ENCODE data around the gene IL1R2. TPM values are rescaled to one million over a fixed set of nuclear protein-coding genes. Genes with fewer than 3 reads are reported as not detected.

IL1R2 gene
- total and polyA plus RNA-seq, 2 of the 13 experiments (the other 11 are each of a cell fraction or from before 2014, with no cell fraction given): 3.6 to 7.3 TPM

DNA sequence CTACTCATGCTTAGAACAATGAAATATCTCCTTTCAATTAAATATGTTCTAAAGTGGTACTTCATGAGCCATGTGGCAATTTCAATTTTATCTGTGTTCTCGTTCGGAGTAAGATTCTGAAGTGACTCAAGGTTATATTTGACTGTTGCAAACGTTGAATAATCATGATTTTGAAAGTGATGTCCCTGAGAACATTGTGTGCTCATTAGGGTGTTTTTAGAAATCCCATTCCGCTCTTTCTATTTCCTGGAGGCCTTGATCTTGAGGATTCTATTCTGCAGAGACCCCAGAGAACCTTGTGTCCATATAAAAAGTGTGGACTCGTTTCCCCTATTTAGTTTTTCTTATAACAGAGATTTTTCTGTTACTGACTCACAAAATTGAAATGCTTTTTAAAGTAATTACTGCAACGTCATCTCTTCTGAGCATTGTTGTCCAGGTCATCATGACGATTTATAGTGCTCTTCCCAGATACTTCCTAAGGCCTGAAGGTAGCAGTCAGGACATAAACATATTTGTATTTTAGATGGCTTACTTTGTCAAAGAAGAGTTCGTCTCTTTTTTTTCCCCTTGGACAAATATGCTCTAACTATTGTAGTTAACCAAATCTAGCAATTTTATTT lies 27.2 kb downstream of the IL1R2 start:
- Histone ChIP-seq H3K9ac (ENCODE audit: insufficient read depth, low read depth, low read length) (no peak overlapping the region), H4K20me1 (ENCODE audit: insufficient read depth, low read length) (no peaks in the 10 kb centered on the region), H3K4me3 (replicated peaks in 1 of 3; ENCODE audit: insufficient read depth in 1 of 3, low read depth in 2 of 3, low read length in 3 of 3) (no peak overlapping the region), H3K36me3 (replicated peaks in 1 of 2; ENCODE audit: control insufficient read depth in 1 of 2, insufficient read depth in 2 of 2, low read length in 2 of 2) (no peaks in the 10 kb centered on the region), H3K9me3 (ENCODE audit: low read length) (0 out of 2 replicates have a peak, but pooled peaks cover under 1% of the 10 kb centered on the region), H3K79me2 (ENCODE audit: insufficient read depth, low read length) (no peaks in the 10 kb centered on the region), H3K27ac (ENCODE audit: extremely low read length, insufficient read depth, low read length) (no peak overlapping the region), H3K4me1 (ENCODE audit: insufficient read depth, low read length) (peaks cover 40% of the 10 kb centered on the region), H2AFZ (ENCODE audit: low read length) (no peak overlapping the region), H3K27me3 (ENCODE audit: control insufficient read depth in 1 of 2, insufficient read depth in 2 of 2, low read length in 2 of 2) (no peaks in the 10 kb centered on the region), H3K4me2 (ENCODE audit: low read depth, low read length) (no peak overlapping the region)
- BruUV-seq (replicated peaks): no TSS peak
- no peak for FAIRE-seq
- in situ Hi-C loops (cut with HindIII; ENCODE audit: extremely low pct_ligation_motif_present, low pct_unique_long_range_greater_than_20kb) (no loop called here), intact Hi-C loops (cut with micrococcal nuclease; ENCODE audit: unreplicated experiment) (no loop called here)
- no peak for TF ChIP-seq HNRNPL (IDR thresholded peaks at IDR 0.05; ENCODE audit: low read depth, low read length)
- TF ChIP-seq ZNF761 (CRISPR knock-in tag; conservative IDR thresholded peaks at IDR 0.05): no peak
- no peak for TF ChIP-seq ZNF333 (CRISPR knock-in tag; IDR thresholded peaks at IDR 0.05; ENCODE audit: borderline replicate concordance)
- TF ChIP-seq, protein P1, sequence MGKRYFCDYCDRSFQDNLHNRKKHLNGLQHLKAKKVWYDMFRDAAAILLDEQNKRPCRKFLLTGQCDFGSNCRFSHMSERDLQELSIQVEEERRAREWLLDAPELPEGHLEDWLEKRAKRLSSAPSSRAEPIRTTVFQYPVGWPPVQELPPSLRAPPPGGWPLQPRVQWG (CRISPR knock-in tag; IDR thresholded peaks at IDR 0.05; ENCODE audit: borderline replicate concordance, low read depth): no peak
- TF ChIP-seq ZNF790 (CRISPR knock-in tag; IDR thresholded peaks at IDR 0.05; ENCODE audit: borderline replicate concordance): no peak
- no peak for TF ChIP-seq CCDC6 (CRISPR knock-in tag; IDR thresholded peaks at IDR 0.05)
- TF ChIP-seq NFKB2 (CRISPR knock-in tag; IDR thresholded peaks at IDR 0.05; ENCODE audit: borderline replicate concordance): no peak
- TF ChIP-seq KLF15 (CRISPR knock-in tag; IDR thresholded peaks at IDR 0.05; ENCODE audit: borderline replicate concordance): no peak
- TF ChIP-seq, protein P2, sequence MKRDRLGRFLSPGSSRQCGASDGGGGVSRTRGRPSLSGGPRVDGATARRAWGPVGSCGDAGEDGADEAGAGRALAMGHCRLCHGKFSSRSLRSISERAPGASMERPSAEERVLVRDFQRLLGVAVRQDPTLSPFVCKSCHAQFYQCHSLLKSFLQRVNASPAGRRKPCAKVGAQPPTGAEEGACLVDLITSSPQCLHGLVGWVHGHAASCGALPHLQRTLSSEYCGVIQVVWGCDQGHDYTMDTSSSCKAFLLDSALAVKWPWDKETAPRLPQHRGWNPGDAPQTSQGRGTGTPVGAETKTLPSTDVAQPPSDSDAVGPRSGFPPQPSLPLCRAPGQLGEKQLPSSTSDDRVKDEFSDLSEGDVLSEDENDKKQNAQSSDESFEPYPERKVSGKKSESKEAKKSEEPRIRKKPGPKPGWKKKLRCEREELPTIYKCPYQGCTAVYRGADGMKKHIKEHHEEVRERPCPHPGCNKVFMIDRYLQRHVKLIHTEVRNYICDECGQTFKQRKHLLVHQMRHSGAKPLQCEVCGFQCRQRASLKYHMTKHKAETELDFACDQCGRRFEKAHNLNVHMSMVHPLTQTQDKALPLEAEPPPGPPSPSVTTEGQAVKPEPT (CRISPR knock-in tag; IDR thresholded peaks at IDR 0.05; ENCODE audit: low read depth): no peak
- no peak for TF ChIP-seq ZNF253 (CRISPR knock-in tag; IDR thresholded peaks at IDR 0.05; ENCODE audit: borderline replicate concordance)
- no peak for TF ChIP-seq EHMT2 (IDR thresholded peaks at IDR 0.05; ENCODE audit: borderline replicate concordance, low read depth, low read length)
- no peak for TF ChIP-seq FOXM1 (CRISPR knock-in tag; IDR thresholded peaks at IDR 0.05)
- POLR2A ChIA-PET: no interaction called here
- ATAC-seq: no peak
- DNase-seq (ENCODE audit: low spot score): no peak
- WGBS (ENCODE audit: low lambda C conversion rate): 82% methylated on average over 8 of the region's 8 CpGs
- CTCF ChIA-PET (ENCODE audit: low intra/inter-chr PET ratio, low total read pairs): interaction anchor here (2.7 to 3.2 kb wide), 2 partner anchors 147 to 221 kb away, joined by 38 to 46 read pairs; no protein-coding TSS in a partner anchor
